Nephron progenitor cell (in vitro differentiated cells): Measurements from ENCODE around the gene DHX16.

Source experiments
- DNase-seq: peaks from one replicate; pipeline ENCODE4 v3.0.0; 2021
- H3K27ac Mint-ChIP-seq: 2 replicates; pipeline ENCODE4 v1.8.0; 2021; ENCODE audit warnings: mild to moderate bottlenecking, moderate library complexity, mixed read lengths
- H3K27me3 Mint-ChIP-seq: 2 replicates; pipeline ENCODE4 v1.8.0; 2021; ENCODE audit warnings: mild to moderate bottlenecking, low read depth, mixed read lengths; ENCODE audit not compliant: poor library complexity
- H3K36me3 Mint-ChIP-seq: 2 replicates; pipeline ENCODE4 v1.8.0; 2021; ENCODE audit warnings: low read depth, mixed read lengths
- H3K4me1 Mint-ChIP-seq: 2 replicates; pipeline ENCODE4 v1.8.0; 2021; ENCODE audit warnings: mixed read lengths
- H3K4me3 Mint-ChIP-seq: 2 replicates; pipeline ENCODE4 v1.8.0; 2021; ENCODE audit warnings: mild to moderate bottlenecking, moderate library complexity, mixed read lengths
- H3K9me3 Mint-ChIP-seq: 2 replicates; pipeline ENCODE4 v1.8.0; 2021; ENCODE audit warnings: mild to moderate bottlenecking, moderate library complexity, mixed read lengths
- TF ChIP-seq, protein P1 (sequence below): fragments of 200-600 bp; sonication (generic); IDR thresholded peaks from 2 replicates; pipeline ENCODE4 v1.5.0; 2021; ENCODE audit warnings: antibody characterized with exemption

DHX16 gene

GRCh38 chr6:30711758-30712380 lies 39.1 kb upstream of the DHX16 start:
- no peak for DNase-seq
- no peak overlapping the region for H3K4me3 Mint-ChIP-seq
- H3K36me3 Mint-ChIP-seq = peaks cover 80% of the 10 kb centered on the region
- TF ChIP-seq, protein P1, sequence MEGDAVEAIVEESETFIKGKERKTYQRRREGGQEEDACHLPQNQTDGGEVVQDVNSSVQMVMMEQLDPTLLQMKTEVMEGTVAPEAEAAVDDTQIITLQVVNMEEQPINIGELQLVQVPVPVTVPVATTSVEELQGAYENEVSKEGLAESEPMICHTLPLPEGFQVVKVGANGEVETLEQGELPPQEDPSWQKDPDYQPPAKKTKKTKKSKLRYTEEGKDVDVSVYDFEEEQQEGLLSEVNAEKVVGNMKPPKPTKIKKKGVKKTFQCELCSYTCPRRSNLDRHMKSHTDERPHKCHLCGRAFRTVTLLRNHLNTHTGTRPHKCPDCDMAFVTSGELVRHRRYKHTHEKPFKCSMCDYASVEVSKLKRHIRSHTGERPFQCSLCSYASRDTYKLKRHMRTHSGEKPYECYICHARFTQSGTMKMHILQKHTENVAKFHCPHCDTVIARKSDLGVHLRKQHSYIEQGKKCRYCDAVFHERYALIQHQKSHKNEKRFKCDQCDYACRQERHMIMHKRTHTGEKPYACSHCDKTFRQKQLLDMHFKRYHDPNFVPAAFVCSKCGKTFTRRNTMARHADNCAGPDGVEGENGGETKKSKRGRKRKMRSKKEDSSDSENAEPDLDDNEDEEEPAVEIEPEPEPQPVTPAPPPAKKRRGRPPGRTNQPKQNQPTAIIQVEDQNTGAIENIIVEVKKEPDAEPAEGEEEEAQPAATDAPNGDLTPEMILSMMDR = no peak
- H3K27ac Mint-ChIP-seq = peak overlapping the region; percentile 73
- peaks cover 19% of the 10 kb centered on the region for H3K4me1 Mint-ChIP-seq
- H3K27me3 Mint-ChIP-seq = peaks cover 3% of the 10 kb centered on the region
- H3K9me3 Mint-ChIP-seq = no peaks in the 10 kb centered on the region

GRCh38 chr6:30709101-30709868 lies 36.5 kb upstream of the DHX16 start:
- no peaks in the 10 kb centered on the region for H3K9me3 Mint-ChIP-seq
- H3K27me3 Mint-ChIP-seq = peaks cover 3% of the 10 kb centered on the region
- no peak overlapping the region for H3K27ac Mint-ChIP-seq
- TF ChIP-seq, protein P1 = no peak
- no peak overlapping the region for H3K4me3 Mint-ChIP-seq
- H3K36me3 Mint-ChIP-seq = peaks cover 80% of the 10 kb centered on the region
- peaks cover 5% of the 10 kb centered on the region for H3K4me1 Mint-ChIP-seq
- DNase-seq = no peak

- Mint-ChIP-seq H3K9me3 (no peaks in the 10 kb centered on the region), H3K4me3 (no peak overlapping the region), H3K27ac (peak overlapping the region; percentile 95), H3K4me1 (peaks cover 5% of the 10 kb centered on the region), H3K27me3 (peaks cover 3% of the 10 kb centered on the region), H3K36me3 (peaks cover 82% of the 10 kb centered on the region)
- DNase-seq = no peak
- TF ChIP-seq, protein P1 = no peak
Measured at GRCh38 chr6:30707281-30707850, 34.6 kb upstream of the DHX16 start.

GRCh38 chr6:30705620-30706019 lies 32.8 kb upstream of the DHX16 start:
- H3K4me1 Mint-ChIP-seq = peaks cover 5% of the 10 kb centered on the region
- DNase-seq = no peak
- H3K9me3 Mint-ChIP-seq = no peaks in the 10 kb centered on the region

GRCh38 chr6:30703821-30704220 lies 31.0 kb upstream of the DHX16 start:
- no peaks in the 10 kb centered on the region for H3K27me3 Mint-ChIP-seq
- no peak for DNase-seq
- TF ChIP-seq, protein P1 = no peak
- no peak overlapping the region for H3K27ac Mint-ChIP-seq
- H3K36me3 Mint-ChIP-seq = peaks cover 78% of the 10 kb centered on the region
- H3K9me3 Mint-ChIP-seq = no peaks in the 10 kb centered on the region
- H3K4me1 Mint-ChIP-seq = peaks cover 5% of the 10 kb centered on the region
- H3K4me3 Mint-ChIP-seq = no peak overlapping the region

More at GRCh38 chr6:30705620-30706019, 32.8 kb upstream of the DHX16 start:
- Mint-ChIP-seq H3K27me3 (no peaks in the 10 kb centered on the region), H3K27ac (peak overlapping the region; percentile 44), H3K36me3 (peaks cover 75% of the 10 kb centered on the region), H3K4me3 (no peak overlapping the region)
- TF ChIP-seq, protein P1 = no peak
